WERI-Rb-1 (cell line): ENCODE measurements around the gene CSNK1D.
"Not testable (repeated sequence)": the region's sequence is repeated elsewhere in the genome, so short reads cannot be mapped to it uniquely, and the experiment has no call there.

Source experiments
- DNase-seq: peaks from one replicate; pipeline ENCODE4 v3.0.0-alpha.2; 2020
- H3K27ac ChIP-seq: fragments of 250-450 bp; sonication (Bioruptor Pico); 2 replicates; pipeline ENCODE4 v1.5.1; 2020; ENCODE audit warnings: mild to moderate bottlenecking, moderate library complexity
- H3K27me3 ChIP-seq: fragments of 250-450 bp; sonication (Bioruptor Pico); 2 replicates; pipeline ENCODE4 v1.5.1; 2021; ENCODE audit warnings: mild to moderate bottlenecking, low read depth, moderate library complexity; ENCODE audit not compliant: insufficient read depth, severe bottlenecking
- H3K36me3 ChIP-seq: fragments of 250-450 bp; sonication (Bioruptor Pico); 2 replicates; pipeline ENCODE4 v1.5.1; 2020; ENCODE audit warnings: mild to moderate bottlenecking, moderate library complexity
- H3K4me3 ChIP-seq: 2 replicates; pipeline ENCODE4 v1.5.1; 2011; ENCODE audit warnings: low read depth, mild to moderate bottlenecking, control low read depth, low read length
- H3K9me3 ChIP-seq: fragments of 250-450 bp; sonication (Bioruptor Pico); 2 replicates; pipeline ENCODE4 v1.5.1; 2021; ENCODE audit warnings: mild to moderate bottlenecking, moderate library complexity; ENCODE audit not compliant: severe bottlenecking
- CTCF ChIP-seq: IDR thresholded peaks from 2 replicates; pipeline ENCODE4 v1.5.1; 2011; ENCODE audit warnings: low read depth, mild to moderate bottlenecking, control low read depth, inconsistent platforms, low read length

The CSNK1D gene

GRCh38 chr17:82214012-82214628, 59.4 kb downstream of the CSNK1D start:
- Histone ChIP-seq H3K27me3 (no peaks in the 10 kb centered on the region), H3K4me3 (no peak overlapping the region), H3K27ac (no peak overlapping the region), H3K9me3 (no peaks in the 10 kb centered on the region), H3K36me3 (peaks cover 8% of the 10 kb centered on the region)
- no peak for DNase-seq
- no peak for TF ChIP-seq CTCF

GRCh38 chr17:82213251-82214011, 60.1 kb downstream of the CSNK1D start:
- no peak for TF ChIP-seq CTCF
- H3K4me3 ChIP-seq = peak overlapping the region; percentile 79
- no peaks in the 10 kb centered on the region for H3K27me3 ChIP-seq
- peak overlapping the region; percentile 89 for H3K27ac ChIP-seq
- DNase-seq = peak; percentile 76
- H3K36me3 ChIP-seq = peaks cover 8% of the 10 kb centered on the region
- no peaks in the 10 kb centered on the region for H3K9me3 ChIP-seq

GRCh38 chr17:82212331-82213250, 60.9 kb downstream of the CSNK1D start, which contains the start of gene CCDC57:
TSS of gene CCDC57 (minus strand) at chr17:82212842. CDS start at chr17:82201944, 10,898 bp downstream.
- Histone ChIP-seq H3K36me3 (peaks cover 9% of the 10 kb centered on the region), H3K27me3 (no peaks in the 10 kb centered on the region), H3K27ac (peak within 1 kb of the TSS; percentile 89), H3K9me3 (no peaks in the 10 kb centered on the region), H3K4me3 (peak within 1 kb of the TSS; percentile 79)
- no peak for TF ChIP-seq CTCF
- peak; percentile 90 for DNase-seq

GRCh38 chr17:82210655-82211054, 62.8 kb downstream of the CSNK1D start:
- H3K27me3 ChIP-seq, DNase-seq, H3K9me3 ChIP-seq, H3K4me3 ChIP-seq, H3K27ac ChIP-seq: not testable (repeated sequence)
- peaks cover 16% of the 10 kb centered on the region for H3K36me3 ChIP-seq

- peak overlapping the region; percentile 6 for H3K4me3 ChIP-seq
- DNase-seq = peak; percentile 99
- H3K27me3 ChIP-seq = no peaks in the 10 kb centered on the region
- H3K9me3 ChIP-seq = no peaks in the 10 kb centered on the region
- H3K36me3 ChIP-seq = peaks cover 8% of the 10 kb centered on the region
- TF ChIP-seq CTCF = peak; percentile 97
- H3K27ac ChIP-seq = peak overlapping the region; percentile 67
These were observed 67.6 kb downstream of the CSNK1D start for GRCh38 chr17:82205720-82206508.
